ENCODE data around the gene TNNI2. TPM values are rescaled to one million over a fixed set of nuclear protein-coding genes. Genes with fewer than 3 reads are reported as not detected.
A peak's percentile ranks its signal among the peaks of the same experiment; 100 is the strongest.

Gene TNNI2
- polyA plus RNA-seq, 1 donor from 2014 or later, result 8.0 TPM

DNA sequence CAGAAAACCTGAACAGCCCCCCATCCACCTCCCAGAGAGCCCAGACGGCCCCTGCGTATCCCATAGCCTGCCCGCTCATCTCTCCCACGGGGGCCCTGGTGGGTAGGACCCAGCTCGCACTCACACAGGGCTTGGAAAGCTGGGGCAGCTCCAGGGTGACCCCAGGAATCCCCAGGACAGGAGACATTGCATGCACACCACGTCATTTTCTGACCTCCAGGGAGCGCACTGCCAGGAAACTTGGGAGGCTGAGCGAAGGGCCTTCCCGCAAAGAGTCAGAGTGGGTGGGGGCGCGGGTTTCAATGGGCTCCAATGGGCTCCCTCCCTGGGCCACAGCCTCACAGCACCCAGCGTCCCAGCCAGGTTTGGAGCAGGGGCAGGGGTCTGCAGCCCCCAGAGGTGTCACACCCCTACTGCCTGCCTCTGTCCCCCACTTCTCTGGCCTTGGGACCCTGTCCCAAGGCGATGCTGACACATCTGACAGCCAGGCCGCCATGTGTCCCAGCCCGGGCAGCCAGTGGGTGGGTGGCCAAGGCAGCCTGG is 12.2 kb upstream of the TNNI2 start:
- H3K4me3 Mint-ChIP-seq, result no peak overlapping the region
- H3K4me1 Mint-ChIP-seq, result peaks cover 0 to 1% (median 0%) of the 10 kb centered on the region in 3 donors
- H3K9me3 Mint-ChIP-seq, result no peaks in the 10 kb centered on the region
- H3K27ac Mint-ChIP-seq, result no peak overlapping the region
- no peaks in the 10 kb centered on the region for H3K36me3 Mint-ChIP-seq
- H3K27me3 Mint-ChIP-seq, result no peaks in the 10 kb centered on the region

- H3K36me3 Mint-ChIP-seq, result no peaks in the 10 kb centered on the region
- H3K27me3 Mint-ChIP-seq, result no peaks in the 10 kb centered on the region
- no peak overlapping the region for H3K4me3 Mint-ChIP-seq
- H3K27ac Mint-ChIP-seq, result no peak overlapping the region
- H3K4me1 Mint-ChIP-seq, result peaks cover 0 to 1% (median 0%) of the 10 kb centered on the region in 3 donors
- no peaks in the 10 kb centered on the region for H3K9me3 Mint-ChIP-seq
Observed at GRCh38 chr11:1827095-1827813, 11.5 kb upstream of the TNNI2 start.

DNA sequence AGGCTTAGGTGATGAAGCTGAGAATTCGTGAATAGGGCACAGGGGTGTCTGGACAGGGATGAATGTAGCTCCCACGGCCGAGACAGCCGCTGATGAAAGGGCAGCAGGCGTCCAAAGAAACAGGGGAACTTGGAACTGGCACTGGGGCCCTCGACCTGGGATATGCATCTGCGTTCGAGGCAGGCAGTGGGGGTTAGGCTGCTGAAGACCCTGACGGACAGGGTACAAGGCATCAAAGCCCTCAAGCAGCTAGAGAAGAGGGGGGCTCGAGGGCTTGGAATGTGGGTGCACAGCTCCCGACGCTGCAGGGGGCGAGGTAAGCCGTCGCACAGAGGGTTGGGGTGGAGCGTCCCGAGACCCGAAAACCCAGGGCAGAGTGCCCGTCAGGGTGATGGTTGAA is 10.8 kb upstream of the TNNI2 start:
- no peaks in the 10 kb centered on the region for H3K9me3 Mint-ChIP-seq
- peaks cover 0 to 1% (median 0%) of the 10 kb centered on the region in 3 donors for H3K4me1 Mint-ChIP-seq
- no peak overlapping the region for H3K4me3 Mint-ChIP-seq
- no peaks in the 10 kb centered on the region for H3K36me3 Mint-ChIP-seq
- no peak overlapping the region for H3K27ac Mint-ChIP-seq
- peaks cover 1% of the 10 kb centered on the region for H3K27me3 Mint-ChIP-seq

- no peaks in the 10 kb centered on the region for H3K36me3 Mint-ChIP-seq
- H3K4me1 Mint-ChIP-seq, result peaks cover 0 to 1% (median 0%) of the 10 kb centered on the region in 3 donors
- no peak overlapping the region for H3K27ac Mint-ChIP-seq
- no peaks in the 10 kb centered on the region for H3K9me3 Mint-ChIP-seq
- H3K27me3 Mint-ChIP-seq, result peaks cover 7% of the 10 kb centered on the region
- no peak overlapping the region for H3K4me3 Mint-ChIP-seq
Observed at GRCh38 chr11:1828542-1828941, 10.2 kb upstream of the TNNI2 start.

GRCh38 chr11:1829039-1829820 is 9.6 kb upstream of the TNNI2 start:
- no peaks in the 10 kb centered on the region for H3K36me3 Mint-ChIP-seq
- no peak overlapping the region for H3K4me3 Mint-ChIP-seq
- no peak overlapping the region for H3K27ac Mint-ChIP-seq
- peaks cover 7% of the 10 kb centered on the region for H3K27me3 Mint-ChIP-seq
- H3K9me3 Mint-ChIP-seq, result no peaks in the 10 kb centered on the region
- H3K4me1 Mint-ChIP-seq, result no peaks in the 10 kb centered on the region

GRCh38 chr11:1830004-1830321 is 8.8 kb upstream of the TNNI2 start:
- H3K9me3 Mint-ChIP-seq, result no peaks in the 10 kb centered on the region
- peaks cover 7% of the 10 kb centered on the region for H3K27me3 Mint-ChIP-seq
- H3K4me1 Mint-ChIP-seq, result no peaks in the 10 kb centered on the region
- no peaks in the 10 kb centered on the region for H3K36me3 Mint-ChIP-seq
- H3K27ac Mint-ChIP-seq, result no peak overlapping the region
- H3K4me3 Mint-ChIP-seq, result no peak overlapping the region

DNA sequence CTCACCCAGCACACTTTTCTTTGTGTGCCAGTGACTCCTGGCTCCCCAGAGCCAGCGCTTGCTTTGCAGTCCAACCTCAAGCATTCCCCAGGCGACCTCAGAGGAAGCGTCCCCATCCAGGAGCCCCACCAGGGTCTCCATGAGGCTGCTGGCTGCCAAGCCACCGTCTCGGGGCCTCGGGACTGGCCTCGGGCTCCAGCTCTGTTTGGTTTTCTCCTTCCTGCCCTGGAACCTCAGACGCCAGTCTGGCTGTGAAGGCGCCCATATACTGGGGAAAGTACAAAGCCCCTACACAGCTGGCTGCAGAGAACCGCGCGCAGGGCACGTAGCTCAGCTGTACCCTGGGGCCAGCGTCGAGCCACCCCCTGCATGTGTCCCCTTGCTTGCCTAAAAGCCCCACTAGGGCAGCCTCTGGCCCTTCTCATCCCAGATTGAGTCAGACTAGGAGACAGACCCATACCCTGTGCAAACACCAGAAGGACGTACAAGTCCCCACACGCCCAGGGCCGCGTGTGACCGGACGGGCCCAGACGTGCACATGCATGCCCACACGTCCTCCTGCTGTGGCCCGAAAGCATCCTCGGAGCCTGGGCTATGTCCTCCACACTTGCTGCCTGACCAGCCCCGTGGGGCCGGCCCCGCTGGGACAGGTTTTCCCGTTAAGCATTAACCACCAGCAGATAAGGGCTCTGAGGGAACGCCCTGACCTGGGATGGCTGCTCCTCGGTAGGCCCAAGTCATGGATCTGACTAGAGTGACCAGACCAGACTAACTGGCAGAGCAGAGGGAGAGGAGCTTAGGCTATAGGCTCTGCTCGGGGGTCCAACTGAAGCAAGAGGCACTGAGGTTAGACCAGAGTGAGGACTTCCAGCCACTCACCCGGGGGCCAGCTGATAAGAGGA is 8.2 kb upstream of the TNNI2 start:
- Mint-ChIP-seq H3K27me3 (peaks cover 7% of the 10 kb centered on the region), H3K4me1 (no peaks in the 10 kb centered on the region), H3K36me3 (no peaks in the 10 kb centered on the region), H3K9me3 (no peaks in the 10 kb centered on the region), H3K4me3 (no peak overlapping the region), H3K27ac (no peak overlapping the region)

- Mint-ChIP-seq H3K4me3 (peak overlapping the region in 1 of 4 donors; percentile 27), H3K36me3 (no peaks in the 10 kb centered on the region), H3K4me1 (no peaks in the 10 kb centered on the region), H3K27me3 (peaks cover 7% of the 10 kb centered on the region), H3K27ac (peak overlapping the region in 1 of 3 donors; percentile 83), H3K9me3 (no peaks in the 10 kb centered on the region)
Observed at GRCh38 chr11:1831338-1832210, 7.2 kb upstream of the TNNI2 start.

GRCh38 chr11:1832211-1832919 is 6.4 kb upstream of the TNNI2 start:
- H3K36me3 Mint-ChIP-seq, result no peaks in the 10 kb centered on the region
- no peaks in the 10 kb centered on the region for H3K4me1 Mint-ChIP-seq
- no peaks in the 10 kb centered on the region for H3K9me3 Mint-ChIP-seq
- H3K4me3 Mint-ChIP-seq, result no peak overlapping the region
- peak overlapping the region in 1 of 3 donors; percentile 83 for H3K27ac Mint-ChIP-seq
- peaks cover 7% of the 10 kb centered on the region for H3K27me3 Mint-ChIP-seq

DNA sequence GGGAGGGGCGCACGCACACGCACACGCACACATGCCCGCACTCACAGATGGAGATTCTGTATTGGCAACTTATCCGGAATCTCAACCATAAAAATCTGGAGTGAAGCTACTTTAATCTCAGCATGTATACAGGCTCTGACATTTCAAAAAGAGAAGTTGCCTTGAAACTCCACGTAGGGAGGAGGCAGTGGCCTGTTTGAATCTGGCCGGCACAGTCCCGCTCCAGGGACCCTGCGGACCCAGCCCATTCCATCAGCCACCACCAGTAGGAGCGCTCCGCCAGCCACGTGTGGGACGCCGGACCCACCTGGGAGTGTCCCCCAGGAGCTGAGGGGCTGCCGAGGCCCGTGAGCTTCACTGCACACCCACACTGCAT is 5.9 kb upstream of the TNNI2 start:
- Mint-ChIP-seq H3K4me3 (no peak overlapping the region), H3K27me3 (peaks cover 7% of the 10 kb centered on the region), H3K9me3 (no peaks in the 10 kb centered on the region), H3K36me3 (no peaks in the 10 kb centered on the region), H3K27ac (no peak overlapping the region), H3K4me1 (peaks cover 0 to 3% (median 2%) of the 10 kb centered on the region in 3 donors)

DNA sequence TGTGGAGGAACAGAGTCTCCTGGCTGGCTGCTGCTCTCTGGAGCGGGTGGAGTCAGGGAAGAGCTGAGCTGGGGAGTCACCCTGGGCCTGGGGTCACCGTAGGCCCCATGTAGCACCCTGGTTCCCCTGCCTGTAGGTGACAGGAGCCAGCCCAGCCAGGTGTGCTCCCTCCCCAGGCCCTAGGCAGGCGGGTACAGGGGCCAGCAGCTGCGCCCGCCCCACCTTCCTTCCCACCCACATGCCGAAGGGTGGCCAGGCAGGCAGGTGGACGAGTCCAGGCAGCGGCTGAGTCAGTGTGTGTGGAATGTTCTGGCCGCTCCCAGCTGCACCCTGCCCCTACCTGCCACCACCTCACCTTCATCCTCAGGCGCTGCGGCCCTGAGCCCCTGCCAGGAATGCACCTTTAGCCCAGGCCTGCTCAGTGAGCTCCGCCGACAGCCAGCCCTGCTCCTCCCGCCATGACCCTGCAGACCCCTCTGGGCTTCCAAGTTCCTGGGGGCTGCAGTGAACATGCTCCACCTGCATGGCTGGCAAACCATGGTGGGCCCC is 4.6 kb upstream of the TNNI2 start:
- H3K9me3 Mint-ChIP-seq, result no peaks in the 10 kb centered on the region
- peaks cover 0 to 4% (median 3%) of the 10 kb centered on the region in 3 donors for H3K4me1 Mint-ChIP-seq
- H3K27me3 Mint-ChIP-seq, result peaks cover 7% of the 10 kb centered on the region
- H3K27ac Mint-ChIP-seq, result no peak overlapping the region
- H3K36me3 Mint-ChIP-seq, result no peaks in the 10 kb centered on the region
- no peak overlapping the region for H3K4me3 Mint-ChIP-seq

- H3K36me3 Mint-ChIP-seq, result no peaks in the 10 kb centered on the region
- peaks cover 7% of the 10 kb centered on the region for H3K27me3 Mint-ChIP-seq
- H3K27ac Mint-ChIP-seq, result no peak within 1 kb of the TSS
- H3K4me3 Mint-ChIP-seq, result no peak within 1 kb of the TSS
- peaks cover 4 to 9% (median 8%) of the 10 kb centered on the region in 3 donors for H3K4me1 Mint-ChIP-seq
- H3K9me3 Mint-ChIP-seq, result no peaks in the 10 kb centered on the region
Observed at GRCh38 chr11:1834779-1835670, 3.8 kb upstream of the TNNI2 start, which contains the start of gene SYT8. Gene SYT8 (plus strand): TSS chr11:1834990. CDS start chr11:1835106, 116 bp downstream.

DNA sequence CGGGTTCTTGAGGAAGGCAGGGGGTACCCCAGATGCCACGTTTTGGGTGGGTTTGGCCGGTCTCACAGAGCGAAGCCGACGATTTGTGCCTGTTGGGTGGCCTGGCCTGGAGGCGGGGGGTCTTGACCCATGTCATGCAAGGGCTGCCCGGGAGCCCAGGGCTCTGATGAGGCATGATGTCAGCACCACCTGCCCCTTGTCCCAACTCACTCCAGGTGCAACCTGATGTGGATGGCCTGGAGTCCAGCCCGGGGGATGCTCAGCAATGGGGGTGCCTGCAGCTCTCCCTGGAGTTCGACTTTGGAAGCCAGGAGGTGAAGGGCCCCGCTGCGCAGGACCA is 3.1 kb upstream of the TNNI2 start:
- H3K27ac Mint-ChIP-seq, result no peak overlapping the region
- peaks cover 7% of the 10 kb centered on the region for H3K27me3 Mint-ChIP-seq
- H3K36me3 Mint-ChIP-seq, result no peaks in the 10 kb centered on the region
- H3K4me1 Mint-ChIP-seq, result peaks cover 7 to 10% (median 9%) of the 10 kb centered on the region in 3 donors
- no peaks in the 10 kb centered on the region for H3K9me3 Mint-ChIP-seq
- H3K4me3 Mint-ChIP-seq, result no peak overlapping the region

Data from IgD-negative memory B cell (primary cell).